RWPE1 (cell line): ENCODE measurements around the gene INVS.
A peak's percentile ranks its signal among the peaks of the same experiment; 100 is the strongest.
"Not testable (repeated sequence)": the region's sequence is repeated elsewhere in the genome, so short reads cannot be mapped to it uniquely, and the experiment has no call there.

Experiments
- CTCF ChIA-PET: fragments of 350-600 bp; sonication (Branson Sonifier 250); formaldehyde crosslinking; extraction: SDS; loops from one replicate; lab custom pipeline; 2021; lab: Yijun Ruan, JAX
- POLR2A ChIA-PET: fragments of 400-600 bp; formaldehyde crosslinking; extraction: SDS; loops from one replicate; lab custom pipeline; 2020; ENCODE audit warnings: antibody characterized with exemption; ENCODE audit not compliant: low non-redundant PET; lab: Yijun Ruan, JAX
- DNase-seq: peaks from one replicate; pipeline ENCODE4 v3.0.0; 2012; ENCODE audit warnings: low spot score
- H3K27ac ChIP-seq: fragments of 450-650 bp; 2 replicates; pipeline ENCODE4 v1.5.1; 2017
- CTCF ChIP-seq: fragments of 450-650 bp; conservative IDR thresholded peaks from 2 replicates; pipeline ENCODE4 v1.5.1; 2017; ENCODE audit warnings: low read depth, mild to moderate bottlenecking

Gene INVS

GRCh38 chr9:100308965-100309564 lies 210.0 kb downstream of the INVS start:
- no peak for TF ChIP-seq CTCF
- POLR2A ChIA-PET: no interaction called here
- CTCF ChIA-PET: no interaction called here
- H3K27ac ChIP-seq: no peak overlapping the region
- DNase-seq: no peak

GRCh38 chr9:100309992-100310391 lies 210.9 kb downstream of the INVS start:
- DNase-seq: no peak
- TF ChIP-seq CTCF: no peak
- ChIA-PET POLR2A (no interaction called here), CTCF (no interaction called here)
- H3K27ac ChIP-seq: no peak overlapping the region

- no peak for TF ChIP-seq CTCF
- H3K27ac ChIP-seq: no peak overlapping the region
- POLR2A ChIA-PET: no interaction called here
- no peak for DNase-seq
- CTCF ChIA-PET: interaction anchor here (1.2 kb wide), 1 partner anchor 10 kb away, joined by 7 read pairs; no protein-coding TSS in a partner anchor
Measured at GRCh38 chr9:100315561-100315960, 216.5 kb downstream of the INVS start.

GRCh38 chr9:100317706-100318105 lies 218.7 kb downstream of the INVS start:
- no peak for TF ChIP-seq CTCF
- POLR2A ChIA-PET: no interaction called here
- DNase-seq: no peak
- H3K27ac ChIP-seq: no peak overlapping the region
- CTCF ChIA-PET: interaction anchor here (0.6 to 0.7 kb wide), 2 partner anchors 384 to 801 kb away, joined by 5 to 6 read pairs; no protein-coding TSS in a partner anchor

- peak; percentile 89 for TF ChIP-seq CTCF
- DNase-seq: peak; percentile 39
- ChIA-PET POLR2A (no interaction called here), CTCF (interaction anchor here (0.6 to 1.2 kb wide), 4 partner anchors 53 to 1151 kb away, joined by 3 to 6 read pairs (median 3); no protein-coding TSS in a partner anchor)
- H3K27ac ChIP-seq: no peak overlapping the region
Measured at GRCh38 chr9:100322954-100323536, 224.0 kb downstream of the INVS start.

- peak; percentile 18 for DNase-seq
- ChIA-PET POLR2A (no interaction called here), CTCF (interaction anchor here (0.6 to 1.8 kb wide), 15 partner anchors 9 to 1164 kb away, joined by 3 to 7 read pairs (median 4); partner anchors contain the start of gene TEX10)
- peak; percentile 77 for TF ChIP-seq CTCF
- H3K27ac ChIP-seq: no peak overlapping the region
Measured at GRCh38 chr9:100324594-100325200, 225.7 kb downstream of the INVS start.

- CTCF ChIA-PET: interaction anchor here (0.6 kb wide), 1 partner anchor 147 kb away, joined by 4 read pairs; no protein-coding TSS in a partner anchor
- DNase-seq, H3K27ac ChIP-seq, POLR2A ChIA-PET: not testable (repeated sequence)
Measured at GRCh38 chr9:100338736-100339135, 239.7 kb downstream of the INVS start.
